NCI-H128 (cell line): ENCODE measurements around the gene SNAI1.
"Not testable (repeated sequence)": the region's sequence is repeated elsewhere in the genome, so short reads cannot be mapped to it uniquely, and the experiment has no call there.

ENCODE experiments used
- DNase-seq: peaks from one replicate; lab custom pipeline; 2025; ENCODE audit not compliant: unreplicated experiment; lab: John Stamatoyannopoulos, UW

The SNAI1 gene

GRCh38 chr20:49961413-49961812, 21.4 kb upstream of the SNAI1 start:
- no peak for DNase-seq

DNA sequence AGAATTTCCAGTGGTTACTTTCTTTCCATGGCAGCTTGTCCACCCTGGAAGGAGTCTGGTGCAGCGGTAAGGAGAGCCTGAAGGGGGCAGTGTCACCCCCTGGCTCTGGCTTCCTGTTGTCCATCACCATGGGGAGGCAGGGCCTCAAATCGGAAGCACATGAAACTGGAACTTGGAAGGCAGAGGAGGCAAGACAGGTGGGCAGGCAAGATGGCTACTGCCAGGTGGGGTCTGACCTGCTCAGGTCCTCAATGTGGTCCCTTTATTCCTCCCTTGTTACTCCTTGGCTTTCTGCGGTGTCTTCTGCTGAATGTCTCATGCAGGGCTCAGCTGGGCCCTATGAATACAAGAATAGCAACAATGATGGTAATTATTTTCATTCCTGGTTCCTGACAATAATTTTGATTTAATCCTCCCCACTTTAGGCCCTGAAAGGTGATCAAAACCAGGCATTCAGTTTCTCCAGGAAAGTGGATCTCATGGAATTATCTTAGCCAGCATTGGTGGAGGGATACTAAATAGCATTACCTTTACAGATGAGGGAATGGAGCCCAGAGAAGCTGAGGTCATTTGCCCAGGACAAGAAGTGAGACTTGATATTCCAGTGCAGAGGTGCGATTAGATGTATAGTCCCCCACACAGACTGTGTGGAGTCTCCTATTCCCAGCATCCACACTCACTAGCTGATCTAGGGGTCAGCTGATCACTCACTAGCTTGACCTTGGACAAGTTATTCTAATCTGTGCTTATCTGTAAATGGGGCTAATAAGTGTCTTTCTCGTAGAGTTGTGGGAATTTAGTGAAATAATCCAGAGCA, 17.6 kb upstream of the SNAI1 start:
- DNase-seq: no peak

DNA sequence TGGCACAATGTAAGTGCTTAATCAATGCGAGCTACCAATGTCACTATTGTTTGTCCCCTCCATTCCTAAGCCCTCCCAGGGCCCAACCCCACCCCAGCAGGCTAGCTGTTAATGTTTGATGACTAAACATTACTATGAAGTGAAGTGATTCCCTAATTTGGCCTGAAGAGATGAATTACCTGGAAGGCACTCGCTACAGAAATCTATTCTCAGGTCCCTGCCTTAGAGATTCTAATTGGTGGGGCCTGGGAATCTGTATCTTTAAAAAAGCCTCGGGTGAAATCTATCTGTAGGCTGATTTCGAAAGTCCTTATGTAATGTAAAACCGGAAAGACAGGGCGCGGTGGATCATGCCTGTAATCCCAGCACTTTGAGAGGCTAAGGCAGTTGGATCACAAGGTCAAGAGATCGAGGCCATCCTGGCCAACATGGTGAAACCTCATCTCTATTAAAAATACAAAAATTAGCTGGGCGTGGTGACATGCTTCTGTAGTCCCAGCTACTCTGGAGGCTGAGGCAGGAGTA, 16.9 kb upstream of the SNAI1 start:
- DNase-seq: no peak

DNA sequence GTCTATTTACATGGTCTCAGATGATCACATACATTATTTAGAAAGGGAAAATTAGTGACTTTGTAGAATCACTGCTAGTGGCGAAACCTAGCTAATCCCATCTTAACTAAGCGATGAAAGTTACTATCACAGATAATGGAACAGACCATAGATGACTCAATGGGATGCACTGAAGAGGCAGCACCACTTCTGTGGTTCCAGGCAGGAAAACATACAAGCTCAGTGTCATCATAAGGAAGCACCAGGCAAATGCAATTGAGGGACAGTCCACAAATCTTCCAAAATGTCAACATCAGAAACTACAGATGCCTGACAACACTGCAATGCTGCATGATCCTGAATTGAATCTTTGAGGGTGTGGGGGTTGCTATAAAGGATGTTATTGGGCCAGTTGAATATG, 15.9 kb upstream of the SNAI1 start:
- DNase-seq: no peak

DNA sequence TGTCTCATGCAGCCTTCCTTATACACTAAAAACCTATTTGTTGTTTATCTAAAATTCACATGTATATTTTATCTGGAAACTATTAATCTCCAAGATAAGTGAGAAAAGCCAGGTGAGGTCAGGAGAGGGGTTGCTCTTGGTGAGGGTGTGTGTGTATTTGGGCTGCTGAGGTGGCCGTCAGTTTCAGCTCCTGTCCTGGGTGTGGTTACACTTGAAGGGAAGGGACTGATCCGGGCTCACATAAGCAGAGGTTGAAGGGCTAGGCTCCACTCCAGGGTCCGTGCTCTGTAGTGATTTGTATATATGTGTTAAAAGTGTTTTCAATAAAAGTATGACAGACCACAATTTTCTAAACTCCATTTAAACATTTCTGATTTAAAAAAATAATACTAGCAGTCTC, 13.5 kb upstream of the SNAI1 start:
- DNase-seq: no peak

GRCh38 chr20:49969946-49970345, 12.8 kb upstream of the SNAI1 start:
- DNase-seq: no peak

DNA sequence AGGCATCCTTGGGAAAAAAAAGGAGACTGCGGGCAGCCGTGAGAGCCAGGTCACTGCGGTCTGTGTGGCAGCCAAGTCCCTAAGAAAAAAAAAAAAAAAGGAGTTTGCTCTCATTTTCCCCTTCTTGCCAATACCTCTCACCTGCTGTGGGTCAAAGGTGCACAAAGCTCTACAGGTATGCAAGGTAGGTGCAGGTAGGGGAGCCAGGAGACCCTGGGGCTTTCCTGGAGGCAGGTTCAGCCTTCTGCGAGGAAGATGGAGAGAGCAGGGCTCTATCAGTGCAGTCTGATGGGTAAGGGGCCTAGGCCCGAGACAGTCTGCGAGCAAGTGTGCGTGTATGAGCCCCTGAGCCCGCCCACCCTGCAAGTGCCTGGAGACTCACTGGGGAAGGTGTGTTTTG, 12.3 kb upstream of the SNAI1 start:
- DNase-seq: no peak

- no peak for DNase-seq
Observed at GRCh38 chr20:49973981-49974380, 8.8 kb upstream of the SNAI1 start.

GRCh38 chr20:49976542-49976941, 6.2 kb upstream of the SNAI1 start:
- no peak for DNase-seq

- DNase-seq: not testable (repeated sequence)
Observed at GRCh38 chr20:49977740-49978139, 5.0 kb upstream of the SNAI1 start.

GRCh38 chr20:49978685-49979029, 4.1 kb upstream of the SNAI1 start:
- no peak for DNase-seq

DNA sequence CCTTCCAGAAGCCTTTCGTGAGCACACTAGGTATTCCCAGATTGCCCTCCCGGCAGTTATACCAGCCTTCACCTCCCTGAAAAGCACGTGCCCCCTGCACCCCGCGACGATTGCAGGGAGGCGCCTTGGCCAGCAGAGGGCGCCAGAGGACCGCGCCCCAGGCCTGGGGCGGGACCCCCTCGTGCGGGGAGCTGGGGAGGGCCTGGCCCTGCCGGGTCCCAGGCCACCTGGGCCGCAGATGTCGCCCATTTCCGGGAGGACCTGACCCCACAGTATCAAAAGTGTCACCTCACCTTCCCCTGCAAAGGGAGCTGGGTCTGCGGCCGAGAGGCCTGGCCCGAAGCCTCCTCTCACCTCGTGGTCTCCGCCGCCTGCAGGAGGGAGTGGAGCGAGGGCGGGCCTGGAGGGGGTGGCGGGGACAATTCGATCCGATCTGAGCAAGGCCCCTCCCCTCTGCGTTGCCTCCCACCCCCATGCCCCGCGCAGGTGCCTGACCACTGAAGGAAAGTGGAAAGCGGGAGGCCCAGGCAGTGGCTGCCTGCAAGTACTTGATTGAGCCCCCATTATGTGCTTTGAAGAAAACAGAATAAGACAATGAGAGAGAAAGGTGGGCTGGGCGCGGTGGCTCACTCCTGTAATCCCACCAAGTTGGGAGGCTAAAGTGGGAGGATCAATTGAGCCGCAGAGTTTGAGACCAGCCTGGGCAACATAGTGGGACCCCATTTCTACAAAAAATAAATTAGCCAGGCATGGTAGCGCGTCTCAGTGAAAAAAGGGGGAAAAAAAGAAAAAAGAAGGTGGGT, 3.5 kb upstream of the SNAI1 start:
- peak; percentile 31 for DNase-seq

DNA sequence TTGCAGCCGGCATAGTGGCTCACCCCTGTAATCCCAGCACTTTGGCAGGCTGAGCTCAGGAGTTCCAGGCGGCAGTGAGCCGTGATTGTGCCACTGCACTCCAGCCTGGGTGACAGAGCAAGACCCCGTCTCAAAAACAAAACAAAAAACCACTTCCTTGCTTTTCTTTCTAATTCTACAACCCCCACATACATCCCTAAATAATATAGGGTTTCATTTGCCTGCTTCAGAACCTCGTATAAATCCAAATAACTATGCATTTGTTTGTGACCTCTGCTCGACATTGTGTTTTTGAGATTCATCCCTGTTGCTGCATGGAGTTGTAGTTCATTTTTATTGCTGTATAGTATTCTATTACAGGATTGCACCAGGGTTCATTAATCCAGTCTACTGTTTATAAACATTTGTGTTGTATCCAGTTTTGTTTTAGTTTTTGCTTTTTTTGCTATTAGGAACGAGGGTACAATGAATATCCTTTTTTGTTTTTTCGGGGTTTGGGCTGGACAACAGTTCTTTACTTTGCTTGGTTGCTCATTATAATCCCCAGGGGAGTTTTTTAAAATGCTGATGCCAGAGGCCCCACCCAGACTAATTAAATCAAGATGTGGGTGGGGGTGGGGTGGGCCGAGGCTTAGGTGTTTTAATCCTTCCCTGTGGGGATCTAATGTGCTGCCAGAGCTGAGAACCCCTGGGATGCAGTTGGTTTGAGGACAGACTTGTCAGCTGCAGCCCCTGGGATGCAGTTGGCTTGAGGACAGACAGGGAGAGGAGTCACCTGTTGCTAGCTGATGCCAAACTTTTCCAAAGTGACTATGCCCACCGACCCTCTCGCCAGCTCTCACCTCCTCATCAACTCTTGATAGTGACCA, 2.4 kb upstream of the SNAI1 start:
- DNase-seq: no peak

DNA sequence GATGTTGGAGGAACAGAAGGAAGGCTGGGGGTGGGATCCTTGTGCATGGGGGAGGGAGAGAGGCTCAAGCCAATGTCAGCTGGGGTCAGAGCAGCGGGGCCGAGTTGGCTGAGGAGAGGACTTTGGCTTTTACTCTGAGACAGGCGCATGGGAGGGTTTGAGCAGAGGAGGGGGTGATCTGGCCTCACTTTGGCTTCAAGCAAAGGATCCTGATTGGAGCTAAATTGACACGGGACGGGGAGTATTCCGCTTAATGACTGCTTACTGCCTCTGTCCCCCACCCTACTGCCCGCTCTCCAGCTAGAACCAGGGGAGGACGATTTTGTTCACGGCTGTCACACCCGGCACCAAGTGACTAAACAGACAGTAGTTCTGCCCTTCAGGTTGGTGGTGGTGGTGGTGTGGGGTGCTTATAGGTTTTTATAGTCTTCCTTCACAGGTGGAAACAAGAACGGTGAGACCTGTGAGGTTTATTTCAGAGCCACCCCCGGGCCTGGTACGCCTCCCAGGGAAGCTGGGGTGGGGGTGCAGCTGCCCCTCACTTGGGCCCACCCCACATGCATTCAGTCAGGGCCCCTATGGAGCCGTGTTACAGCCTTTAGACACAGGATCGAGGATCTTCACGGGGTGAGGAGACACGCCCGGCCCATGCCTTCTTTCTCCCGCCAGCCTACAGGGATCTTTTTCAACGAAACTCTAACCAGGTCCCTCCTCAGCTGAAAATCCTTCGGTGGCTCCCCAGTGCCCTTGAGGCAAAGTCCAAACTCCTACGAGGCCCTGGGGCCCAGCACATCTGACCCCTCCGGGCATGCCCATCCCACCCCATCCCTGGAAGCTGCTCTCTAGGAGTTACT, 1.3 kb upstream of the SNAI1 start:
- no peak for DNase-seq

GRCh38 chr20:49982072-49982345, 771 bp upstream of the SNAI1 start:
- no peak for DNase-seq

GRCh38 chr20:49983123-49983847, 505 bp downstream of the SNAI1 start:
- DNase-seq: no peak

DNA sequence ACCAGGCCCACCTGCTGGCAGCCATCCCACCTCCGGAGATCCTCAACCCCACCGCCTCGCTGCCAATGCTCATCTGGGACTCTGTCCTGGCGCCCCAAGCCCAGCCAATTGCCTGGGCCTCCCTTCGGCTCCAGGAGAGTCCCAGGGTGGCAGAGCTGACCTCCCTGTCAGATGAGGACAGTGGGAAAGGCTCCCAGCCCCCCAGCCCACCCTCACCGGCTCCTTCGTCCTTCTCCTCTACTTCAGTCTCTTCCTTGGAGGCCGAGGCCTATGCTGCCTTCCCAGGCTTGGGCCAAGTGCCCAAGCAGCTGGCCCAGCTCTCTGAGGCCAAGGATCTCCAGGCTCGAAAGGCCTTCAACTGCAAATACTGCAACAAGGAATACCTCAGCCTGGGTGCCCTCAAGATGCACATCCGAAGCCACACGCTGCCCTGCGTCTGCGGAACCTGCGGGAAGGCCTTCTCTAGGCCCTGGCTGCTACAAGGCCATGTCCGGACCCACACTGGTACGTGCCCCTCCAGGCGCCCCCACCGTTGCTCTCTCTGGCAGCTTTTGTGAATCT, 1.1 kb downstream of the SNAI1 start:
- DNase-seq: no peak

DNA sequence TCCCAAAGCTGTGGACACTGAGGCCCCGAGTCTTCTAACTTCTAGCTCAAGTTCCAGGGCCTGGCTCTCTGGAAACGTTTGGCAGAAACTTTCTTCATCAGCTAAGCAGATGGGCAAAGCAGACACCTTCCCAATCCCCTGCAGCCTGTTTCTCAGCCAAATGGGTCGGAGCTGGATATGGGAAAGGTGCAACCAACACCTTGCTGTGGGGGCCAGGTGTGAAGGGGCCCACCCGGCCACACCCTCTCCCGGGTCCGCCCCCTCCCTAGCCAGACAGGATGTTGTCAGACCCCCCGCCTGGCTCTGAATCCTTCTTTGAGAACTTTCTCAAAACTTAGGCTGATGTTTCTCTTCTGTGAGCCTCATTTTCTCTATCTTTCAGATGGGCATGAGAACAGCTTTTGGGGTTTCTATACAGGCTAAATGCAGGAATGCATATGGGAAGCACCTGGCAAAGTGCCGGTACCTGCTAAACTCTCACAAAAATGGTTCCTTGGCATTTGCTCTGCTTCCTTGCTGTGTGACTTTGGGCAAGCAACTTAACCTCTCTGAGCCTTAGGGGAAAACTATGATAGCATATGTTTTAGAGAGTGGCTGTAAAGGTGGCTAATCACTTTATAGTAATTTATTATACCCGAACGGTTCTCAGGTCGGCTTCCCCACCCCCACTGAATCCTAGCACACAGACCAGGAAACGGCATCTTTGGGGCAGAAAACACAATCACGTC, 1.8 kb downstream of the SNAI1 start:
- no peak for DNase-seq

DNA sequence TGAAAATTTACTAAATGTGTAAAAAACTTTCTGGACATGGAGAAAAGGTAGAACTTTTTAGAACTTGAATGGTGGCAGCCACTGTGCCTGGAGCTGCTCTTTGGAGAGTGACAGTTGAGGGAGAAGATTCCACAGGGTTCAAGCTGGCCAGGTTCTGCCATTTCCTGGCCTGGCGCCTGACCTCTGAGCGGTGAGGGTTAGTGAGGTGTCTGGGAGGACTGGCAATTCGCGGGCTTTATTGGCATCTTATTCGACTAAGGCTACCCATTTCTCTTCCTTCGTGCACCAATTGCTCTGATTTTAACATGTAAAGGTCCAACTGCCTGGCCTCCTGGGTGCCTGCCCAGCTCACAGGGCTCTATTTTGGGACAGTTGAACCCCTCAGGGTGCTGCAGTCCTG, 2.4 kb downstream of the SNAI1 start:
- DNase-seq: no peak
